ENCODE measurements around the gene ARL8B. TPM values are rescaled to one million over a fixed set of nuclear protein-coding genes. Genes with fewer than 3 reads are reported as not detected.

The ARL8B gene
- polyA plus RNA-seq (2013, experiment 1 of 2), result 34.7 TPM
- 33.3 TPM for polyA plus RNA-seq (2013, experiment 2 of 2)

DNA sequence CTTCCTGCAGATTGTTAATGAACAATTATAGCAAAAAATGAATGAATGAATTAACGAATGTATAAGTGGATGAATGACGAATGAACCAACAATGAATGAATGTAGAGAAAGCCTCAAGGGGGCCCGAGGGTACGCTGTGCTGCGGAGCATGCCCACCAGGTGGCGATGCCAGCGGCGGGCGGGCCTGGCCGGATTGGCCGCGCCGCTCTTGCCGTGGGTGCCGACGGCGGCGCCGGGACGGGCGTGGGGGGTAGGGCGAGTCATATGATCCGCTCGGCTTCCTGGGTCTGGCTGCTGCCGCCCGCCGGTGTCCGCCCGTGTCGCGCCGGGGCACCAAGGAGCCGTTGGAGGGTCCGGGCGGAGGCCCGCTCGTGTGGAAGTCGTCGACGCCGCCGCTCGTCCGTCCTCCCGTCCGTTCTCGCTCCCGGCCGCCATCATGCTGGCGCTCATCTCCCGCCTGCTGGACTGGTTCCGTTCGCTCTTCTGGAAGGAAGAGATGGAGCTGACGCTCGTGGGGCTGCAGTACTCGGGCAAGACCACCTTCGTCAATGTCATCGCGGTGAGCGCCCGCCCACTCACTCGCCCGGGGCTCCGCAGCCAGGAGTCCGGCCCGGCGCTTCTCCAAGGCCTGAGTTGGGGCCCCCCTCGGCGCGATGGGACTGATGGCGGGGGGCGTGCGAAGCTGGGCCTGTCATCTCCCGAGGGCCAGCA, at the start of gene ARL8B:
TSS of gene ARL8B (plus strand) at position 263 of the 711 bp plus-strand sequence. CDS start at position 437, 174 bp downstream.
- Histone ChIP-seq H3K27ac (replicated peaks; ENCODE audit: low read length) (no peak within 1 kb of the TSS), H2BK15ac (ENCODE audit: low read length) (no peak within 1 kb of the TSS), H2BK5ac (ENCODE audit: low read length) (peak within 1 kb of the TSS; percentile 66), H4K91ac (ENCODE audit: low read depth, low read length, poor library complexity) (no peak within 1 kb of the TSS), H3K36me3 (replicated peaks in 1 of 2; ENCODE audit: control insufficient read depth in 2 of 2, insufficient read depth in 2 of 2, low read length in 2 of 2) (peaks cover 0 to 4% of the 10 kb centered on the region in 2 donors), H2AFZ (ENCODE audit: low read length) (peak within 1 kb of the TSS; percentile 95), H3K4ac (ENCODE audit: low read length) (peak within 1 kb of the TSS; percentile 11), H3K27me3 (ENCODE audit: control insufficient read depth in 3 of 3, insufficient read depth in 3 of 3, low read depth in 1 of 3, low read length in 3 of 3) (no peaks in the 10 kb centered on the region), H3K4me2 (ENCODE audit: insufficient read depth, low read length, poor library complexity, severe bottlenecking) (peak within 1 kb of the TSS; percentile 83), H3K14ac (ENCODE audit: low read length) (peak within 1 kb of the TSS; percentile 82), H2AK5ac (ENCODE audit: low read depth, low read length) (peak within 1 kb of the TSS; percentile 94), H3K23ac (ENCODE audit: low read depth, low read length, poor library complexity) (peak within 1 kb of the TSS; percentile 99), H3K4me1 (ENCODE audit: control insufficient read depth in 2 of 2, insufficient read depth in 1 of 2, low read depth in 1 of 2, low read length in 2 of 2) (peaks cover 0 to 4% of the 10 kb centered on the region in 2 donors), H2BK12ac (ENCODE audit: low read length) (no peak within 1 kb of the TSS), H3K4me3 (ENCODE audit: low read length in 2 of 2) (peak within 1 kb of the TSS; percentile 69 to 100), H3K9ac (ENCODE audit: low read depth, low read length, poor library complexity) (peak within 1 kb of the TSS; percentile 96), H3K9me3 (replicated peaks in 1 of 2; ENCODE audit: control insufficient read depth in 2 of 2, insufficient read depth in 1 of 2, low read depth in 1 of 2, low read length in 2 of 2) (no peaks in the 10 kb centered on the region), H3K79me1 (ENCODE audit: low read depth, low read length) (peaks cover 7% of the 10 kb centered on the region), H3K18ac (ENCODE audit: low read length) (peak within 1 kb of the TSS; percentile 89), H2BK120ac (ENCODE audit: low read depth, low read length) (no peak within 1 kb of the TSS), H4K8ac (ENCODE audit: low read depth, low read length) (no peak within 1 kb of the TSS)
- DNase-seq (ENCODE audit: low spot score), result peak; percentile 74
- WGBS, 2 donors (ENCODE audit: extremely low coverage in 2 of 2, insufficient read length in 2 of 2, insufficient replicate concordance in 1 of 2), result no CpG with 5 or more reads among the region's 74 CpGs

DNA sequence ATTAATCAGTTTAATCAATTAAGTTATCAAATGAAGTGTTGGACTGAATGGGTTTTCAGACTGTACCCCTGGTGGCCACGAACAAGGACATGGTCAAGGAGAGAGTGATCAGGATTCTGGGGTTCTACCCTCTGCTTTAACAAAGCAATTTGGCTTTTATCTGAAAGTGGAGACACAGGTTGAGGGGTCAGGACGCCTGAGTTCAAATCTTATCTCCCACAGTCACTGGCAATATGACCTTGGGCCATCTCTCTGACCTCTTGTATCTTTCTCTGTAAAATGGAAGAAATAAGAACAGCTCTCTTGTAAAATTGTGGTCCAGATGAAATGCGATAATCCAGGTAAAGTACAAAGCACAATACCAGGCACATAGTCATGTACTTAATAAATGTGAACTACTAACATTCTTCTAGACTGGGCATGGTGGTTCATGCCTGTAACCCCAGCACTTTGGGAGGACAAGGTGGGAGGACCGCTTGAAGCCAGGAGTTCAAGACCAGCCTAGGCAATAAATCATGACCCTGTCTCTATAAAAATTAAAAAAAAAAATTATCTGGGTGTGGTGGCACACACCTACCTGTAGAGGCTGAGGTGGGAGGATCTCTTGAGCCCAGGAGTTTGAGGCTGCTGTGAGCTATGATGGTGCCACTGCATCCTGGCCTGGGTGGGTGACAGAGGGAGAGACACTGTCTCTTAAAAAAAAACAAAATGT, 48.6 kb upstream of the ARL8B start:
- Histone ChIP-seq H3K9ac (ENCODE audit: low read depth, low read length, poor library complexity) (no peak overlapping the region), H2AFZ (ENCODE audit: low read length) (no peak overlapping the region), H3K79me1 (ENCODE audit: low read depth, low read length) (no peaks in the 10 kb centered on the region), H3K9me3 (replicated peaks in 1 of 2; ENCODE audit: control insufficient read depth in 2 of 2, insufficient read depth in 1 of 2, low read depth in 1 of 2, low read length in 2 of 2) (no peaks in the 10 kb centered on the region), H4K8ac (ENCODE audit: low read depth, low read length) (no peak overlapping the region), H3K14ac (ENCODE audit: low read length) (no peak overlapping the region), H3K4me2 (ENCODE audit: insufficient read depth, low read length, poor library complexity, severe bottlenecking) (no peak overlapping the region), H3K23ac (ENCODE audit: low read depth, low read length, poor library complexity) (no peak overlapping the region), H4K91ac (ENCODE audit: low read depth, low read length, poor library complexity) (no peak overlapping the region), H2AK5ac (ENCODE audit: low read depth, low read length) (no peak overlapping the region), H3K4me1 (ENCODE audit: control insufficient read depth in 2 of 2, insufficient read depth in 1 of 2, low read depth in 1 of 2, low read length in 2 of 2) (no peaks in the 10 kb centered on the region), H3K27me3 (ENCODE audit: control insufficient read depth in 3 of 3, insufficient read depth in 3 of 3, low read depth in 1 of 3, low read length in 3 of 3) (peaks cover 0 to 14% (median 0%) of the 10 kb centered on the region in 3 experiments), H2BK120ac (ENCODE audit: low read depth, low read length) (no peak overlapping the region), H3K36me3 (replicated peaks in 1 of 2; ENCODE audit: control insufficient read depth in 2 of 2, insufficient read depth in 2 of 2, low read length in 2 of 2) (no peaks in the 10 kb centered on the region), H3K4me3 (ENCODE audit: low read length in 2 of 2) (no peak overlapping the region), H2BK12ac (ENCODE audit: low read length) (no peak overlapping the region), H2BK5ac (ENCODE audit: low read length) (no peak overlapping the region), H3K4ac (ENCODE audit: low read length) (no peak overlapping the region), H2BK15ac (ENCODE audit: low read length) (no peak overlapping the region), H3K18ac (ENCODE audit: low read length) (no peak overlapping the region), H3K27ac (replicated peaks; ENCODE audit: low read length) (no peak overlapping the region)
- WGBS, 2 donors (ENCODE audit: extremely low coverage in 2 of 2, insufficient read length in 2 of 2, insufficient replicate concordance in 1 of 2), result no CpG with 5 or more reads among the region's 4 CpGs
- no peak for DNase-seq (ENCODE audit: low spot score)

DNA sequence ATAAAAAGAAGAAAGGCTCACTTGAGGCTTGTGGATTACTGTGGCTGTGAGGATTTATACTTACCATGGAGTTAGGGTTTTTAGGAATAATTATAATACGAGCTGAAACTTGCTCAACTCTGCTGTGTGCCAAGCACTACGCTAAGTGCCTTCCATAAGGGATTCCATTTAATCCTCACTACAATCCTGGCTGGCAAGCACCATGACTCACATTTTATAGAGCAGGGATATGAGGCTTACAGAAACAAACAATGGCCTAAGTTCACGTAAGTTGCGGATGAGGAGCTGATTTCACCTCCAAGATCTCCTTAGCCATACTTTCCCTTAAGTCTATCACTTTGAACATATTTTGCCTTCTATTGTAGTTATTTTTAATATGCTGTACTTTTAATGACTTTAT, 43.9 kb upstream of the ARL8B start:
- Histone ChIP-seq H2BK15ac (ENCODE audit: low read length) (no peak overlapping the region), H3K18ac (ENCODE audit: low read length) (no peak overlapping the region), H3K4ac (ENCODE audit: low read length) (no peak overlapping the region), H3K9ac (ENCODE audit: low read depth, low read length, poor library complexity) (no peak overlapping the region), H3K79me1 (ENCODE audit: low read depth, low read length) (no peaks in the 10 kb centered on the region), H3K4me3 (ENCODE audit: low read length in 2 of 2) (no peak overlapping the region), H4K91ac (ENCODE audit: low read depth, low read length, poor library complexity) (no peak overlapping the region), H4K8ac (ENCODE audit: low read depth, low read length) (no peak overlapping the region), H3K27me3 (ENCODE audit: control insufficient read depth in 3 of 3, insufficient read depth in 3 of 3, low read depth in 1 of 3, low read length in 3 of 3) (peaks cover 0 to 3% (median 0%) of the 10 kb centered on the region in 3 experiments), H2BK5ac (ENCODE audit: low read length) (no peak overlapping the region), H3K9me3 (replicated peaks in 1 of 2; ENCODE audit: control insufficient read depth in 2 of 2, insufficient read depth in 1 of 2, low read depth in 1 of 2, low read length in 2 of 2) (no peaks in the 10 kb centered on the region), H3K27ac (replicated peaks; ENCODE audit: low read length) (no peak overlapping the region), H3K14ac (ENCODE audit: low read length) (no peak overlapping the region), H3K36me3 (replicated peaks in 1 of 2; ENCODE audit: control insufficient read depth in 2 of 2, insufficient read depth in 2 of 2, low read length in 2 of 2) (no peaks in the 10 kb centered on the region), H2AFZ (ENCODE audit: low read length) (no peak overlapping the region), H2AK5ac (ENCODE audit: low read depth, low read length) (no peak overlapping the region), H2BK120ac (ENCODE audit: low read depth, low read length) (no peak overlapping the region), H3K4me1 (ENCODE audit: control insufficient read depth in 2 of 2, insufficient read depth in 1 of 2, low read depth in 1 of 2, low read length in 2 of 2) (peaks cover 0 to 2% of the 10 kb centered on the region in 2 donors), H3K4me2 (ENCODE audit: insufficient read depth, low read length, poor library complexity, severe bottlenecking) (no peak overlapping the region), H3K23ac (ENCODE audit: low read depth, low read length, poor library complexity) (no peak overlapping the region), H2BK12ac (ENCODE audit: low read length) (no peak overlapping the region)
- no CpG with 5 or more reads among the region's 4 CpGs for WGBS, 2 donors (ENCODE audit: extremely low coverage in 2 of 2, insufficient read length in 2 of 2, insufficient replicate concordance in 1 of 2)
- no peak for DNase-seq (ENCODE audit: low spot score)

DNA sequence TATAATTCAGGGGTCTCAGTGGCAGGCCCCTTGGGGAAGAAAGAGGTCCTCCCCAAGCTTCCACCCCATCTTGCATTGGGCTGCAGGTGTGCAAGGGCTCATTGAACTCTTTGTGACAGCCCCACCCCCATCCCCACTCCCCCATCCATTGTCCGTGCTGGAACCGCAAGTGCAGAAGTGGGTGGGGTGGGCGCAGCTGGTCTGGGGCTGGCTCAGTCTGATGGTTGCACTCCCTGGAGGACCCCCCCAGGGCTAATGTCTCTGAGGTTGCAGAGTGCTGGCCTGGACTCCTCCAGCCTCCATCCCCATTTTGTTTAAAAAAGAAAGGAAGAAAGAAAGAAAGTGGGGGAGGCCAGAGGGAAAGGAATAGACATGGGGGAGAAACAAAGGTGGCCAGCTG, 42.3 kb upstream of the ARL8B start:
- no peak overlapping the region for H2BK15ac ChIP-seq (ENCODE audit: low read length)
- no peaks in the 10 kb centered on the region for H3K36me3 ChIP-seq (replicated peaks in 1 of 2; ENCODE audit: control insufficient read depth in 2 of 2, insufficient read depth in 2 of 2, low read length in 2 of 2)
- H2AK5ac ChIP-seq (ENCODE audit: low read depth, low read length), result no peak overlapping the region
- no peak overlapping the region for H3K9ac ChIP-seq (ENCODE audit: low read depth, low read length, poor library complexity)
- H3K27ac ChIP-seq (replicated peaks; ENCODE audit: low read length), result no peak overlapping the region
- no peak overlapping the region for H3K4ac ChIP-seq (ENCODE audit: low read length)
- no peak overlapping the region for H2BK12ac ChIP-seq (ENCODE audit: low read length)
- no peak overlapping the region for H4K8ac ChIP-seq (ENCODE audit: low read depth, low read length)
- no peak overlapping the region for H2AFZ ChIP-seq (ENCODE audit: low read length)
- H3K18ac ChIP-seq (ENCODE audit: low read length), result no peak overlapping the region
- H3K79me1 ChIP-seq (ENCODE audit: low read depth, low read length), result no peaks in the 10 kb centered on the region
- H3K4me2 ChIP-seq (ENCODE audit: insufficient read depth, low read length, poor library complexity, severe bottlenecking), result no peak overlapping the region
- no peak overlapping the region for H3K14ac ChIP-seq (ENCODE audit: low read length)
- WGBS, 2 donors (ENCODE audit: extremely low coverage in 2 of 2, insufficient read length in 2 of 2, insufficient replicate concordance in 1 of 2), result no CpG with 5 or more reads among the region's 3 CpGs
- peaks cover 0 to 2% of the 10 kb centered on the region in 2 donors for H3K4me1 ChIP-seq (ENCODE audit: control insufficient read depth in 2 of 2, insufficient read depth in 1 of 2, low read depth in 1 of 2, low read length in 2 of 2)
- H2BK120ac ChIP-seq (ENCODE audit: low read depth, low read length), result no peak overlapping the region
- no peak overlapping the region for H3K4me3 ChIP-seq (ENCODE audit: low read length in 2 of 2)
- no peaks in the 10 kb centered on the region for H3K9me3 ChIP-seq (replicated peaks in 1 of 2; ENCODE audit: control insufficient read depth in 2 of 2, insufficient read depth in 1 of 2, low read depth in 1 of 2, low read length in 2 of 2)
- H3K27me3 ChIP-seq (ENCODE audit: control insufficient read depth in 3 of 3, insufficient read depth in 3 of 3, low read depth in 1 of 3, low read length in 3 of 3), result no peaks in the 10 kb centered on the region
- peak overlapping the region; percentile 82 for H2BK5ac ChIP-seq (ENCODE audit: low read length)
- no peak for DNase-seq (ENCODE audit: low spot score)
- H4K91ac ChIP-seq (ENCODE audit: low read depth, low read length, poor library complexity), result no peak overlapping the region
- no peak overlapping the region for H3K23ac ChIP-seq (ENCODE audit: low read depth, low read length, poor library complexity)

Measured in neuronal stem cell (in vitro differentiated cells).